AG20443 (cell line): ENCODE data around the gene LAMC2.
A peak's percentile ranks its signal among the peaks of the same experiment; 100 is the strongest.

Experiments
- DNase-seq: peaks from one replicate; pipeline ENCODE4 v3.0.0; 2012; ENCODE audit warnings: low spot score, mixed read lengths

Gene LAMC2

DNA sequence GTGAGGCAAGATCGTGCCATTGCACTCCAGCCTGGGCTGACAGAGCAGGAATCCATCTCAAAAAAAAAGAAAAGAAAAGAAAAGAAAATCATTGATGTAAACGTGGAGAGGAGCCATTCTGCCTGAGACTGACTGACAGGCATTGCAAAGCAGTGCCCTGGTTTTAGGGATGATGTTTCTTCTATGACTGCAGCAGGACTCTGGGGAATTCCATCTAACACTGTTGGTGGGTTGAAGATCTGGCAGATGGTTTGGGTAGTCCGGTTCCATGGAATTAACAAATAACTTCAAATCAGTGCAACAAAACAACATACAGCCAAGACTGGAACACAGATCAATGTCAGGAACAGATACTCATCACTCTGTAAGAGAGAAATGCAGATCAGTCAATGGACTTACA is 17.8 kb upstream of the LAMC2 start:
- DNase-seq: no peak

DNA sequence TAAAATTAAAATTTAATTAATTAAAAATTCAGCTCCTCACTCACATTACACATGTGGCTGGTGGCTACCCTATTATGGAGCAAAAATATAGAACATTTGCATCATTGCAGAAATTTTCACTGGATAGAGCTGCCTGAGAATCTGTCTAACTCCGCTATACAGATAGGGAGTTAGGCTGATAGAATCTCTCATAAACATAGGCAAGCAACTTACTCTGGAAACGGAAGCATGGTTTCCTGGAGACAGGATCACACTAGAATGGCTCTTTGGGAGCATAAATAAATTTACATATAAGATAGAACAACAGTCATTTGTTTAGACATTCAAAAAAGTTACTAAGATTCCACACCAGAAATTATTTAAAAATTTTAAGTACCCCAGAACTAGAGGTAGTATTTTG is 12.2 kb upstream of the LAMC2 start:
- no peak for DNase-seq

DNA sequence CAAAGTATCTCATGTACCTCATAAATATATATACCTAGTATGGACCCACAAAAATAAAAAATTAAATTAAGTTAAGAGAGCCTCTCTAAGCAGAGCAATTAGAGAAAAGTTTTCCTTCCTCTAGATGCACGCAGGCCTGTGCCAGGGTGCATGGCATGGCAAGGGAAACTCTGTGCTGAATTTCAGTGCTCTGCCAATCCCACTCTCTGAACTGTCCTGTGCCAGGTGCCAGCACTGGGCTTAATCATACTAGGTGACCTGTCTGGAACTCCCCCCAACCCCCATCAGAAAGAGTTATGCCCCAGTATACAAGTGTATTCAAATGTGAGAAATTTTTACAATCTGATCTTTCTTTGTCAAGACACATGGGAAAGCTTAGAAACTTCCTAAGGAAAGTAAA is 10.4 kb upstream of the LAMC2 start:
- no peak for DNase-seq

DNA sequence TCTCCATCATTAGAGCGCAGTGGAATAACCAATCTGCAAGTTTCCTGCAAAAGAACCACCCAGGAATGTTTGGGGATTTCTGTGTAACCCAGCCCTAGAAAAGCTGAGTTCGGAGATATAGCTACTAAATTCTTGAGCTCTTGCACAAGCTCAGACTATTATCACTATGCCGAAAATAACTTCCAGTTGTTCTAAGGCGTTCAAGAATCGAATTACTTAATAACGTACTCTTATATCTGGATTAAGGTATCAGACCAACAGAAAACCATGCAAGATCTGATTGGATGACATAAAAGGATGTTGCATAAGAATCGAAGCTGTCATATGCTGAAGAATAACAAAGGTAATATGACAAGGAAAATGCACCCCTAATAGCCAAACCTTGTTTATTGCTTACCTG is 7.5 kb upstream of the LAMC2 start:
- DNase-seq: peak; percentile 48

DNA sequence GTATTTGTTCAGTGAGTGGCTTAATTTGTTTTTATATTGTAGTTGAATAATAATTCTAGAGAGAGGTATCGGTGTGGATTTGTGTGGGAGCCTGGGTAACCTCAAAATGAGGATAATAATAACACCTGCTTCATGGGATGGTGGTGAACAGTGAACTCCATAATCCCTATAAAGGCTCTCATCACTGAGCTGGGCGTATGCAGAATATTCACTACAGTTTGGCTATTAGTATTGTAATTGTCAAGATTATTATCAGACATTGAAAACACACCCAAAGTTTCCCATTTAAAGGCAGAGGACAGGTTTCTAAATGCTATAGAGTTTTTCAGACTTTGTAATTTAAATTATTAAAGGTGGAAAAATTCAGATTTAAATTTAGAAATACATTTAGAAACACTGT is 7.0 kb upstream of the LAMC2 start:
- DNase-seq: no peak

DNA sequence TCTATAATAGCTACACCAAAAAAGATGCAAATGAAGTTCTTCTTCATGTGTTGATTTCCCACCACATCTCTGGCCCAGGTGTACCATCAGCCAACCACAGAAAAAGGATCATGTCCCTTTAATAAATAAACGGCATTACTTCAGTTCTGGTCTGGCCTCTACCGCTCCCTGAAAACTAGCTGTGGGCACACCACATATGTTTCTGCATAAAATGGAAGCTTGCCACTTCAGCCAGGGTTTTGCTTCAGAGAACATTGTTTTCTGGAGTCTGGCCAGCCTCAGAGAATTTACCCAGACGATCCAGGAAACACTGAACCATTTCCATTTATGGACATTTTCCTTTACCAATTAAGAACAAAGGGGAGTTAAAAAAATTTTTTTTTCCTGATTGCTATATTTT is 5.8 kb upstream of the LAMC2 start:
- DNase-seq: peak; percentile 78

DNA sequence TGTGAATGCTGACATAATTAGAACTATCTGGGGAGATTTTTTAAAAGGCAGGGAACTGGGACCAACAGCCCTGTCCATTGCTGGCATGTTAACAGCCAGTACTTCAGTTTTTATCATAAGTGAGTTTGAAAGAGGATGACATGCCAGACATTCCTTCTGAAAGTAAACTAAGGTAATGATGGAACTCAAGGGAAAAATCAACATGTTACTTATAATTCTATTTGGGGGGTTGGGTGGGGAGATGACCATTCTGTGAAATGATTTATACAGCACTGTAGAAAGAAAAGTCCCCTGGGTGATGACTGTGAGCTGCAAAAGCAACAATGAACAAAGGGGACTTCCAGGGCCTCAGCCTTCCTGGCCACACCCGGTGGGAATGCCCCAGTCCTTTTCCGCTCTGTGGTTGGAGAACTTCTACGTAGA is 5.4 kb upstream of the LAMC2 start:
- peak; percentile 85 for DNase-seq

DNA sequence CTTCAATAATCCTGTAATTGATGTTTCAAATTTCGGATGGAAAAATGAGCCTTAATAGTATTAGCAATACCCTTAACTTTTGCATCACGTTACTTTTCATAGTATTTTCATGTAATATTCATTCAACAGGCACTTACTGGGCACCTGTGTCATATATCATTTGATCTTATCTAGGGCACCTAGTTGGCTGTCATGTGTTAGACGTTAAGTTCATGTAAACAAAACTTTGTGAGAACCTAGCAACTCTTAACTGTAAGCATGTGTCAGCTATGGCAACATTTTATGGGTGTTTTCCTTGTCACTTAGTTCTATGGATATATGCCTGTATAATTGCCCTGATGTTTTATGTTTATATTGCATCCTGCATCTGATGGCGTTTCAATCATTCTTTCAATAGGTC is 777 bp downstream of the LAMC2 start:
- no peak for DNase-seq

DNA sequence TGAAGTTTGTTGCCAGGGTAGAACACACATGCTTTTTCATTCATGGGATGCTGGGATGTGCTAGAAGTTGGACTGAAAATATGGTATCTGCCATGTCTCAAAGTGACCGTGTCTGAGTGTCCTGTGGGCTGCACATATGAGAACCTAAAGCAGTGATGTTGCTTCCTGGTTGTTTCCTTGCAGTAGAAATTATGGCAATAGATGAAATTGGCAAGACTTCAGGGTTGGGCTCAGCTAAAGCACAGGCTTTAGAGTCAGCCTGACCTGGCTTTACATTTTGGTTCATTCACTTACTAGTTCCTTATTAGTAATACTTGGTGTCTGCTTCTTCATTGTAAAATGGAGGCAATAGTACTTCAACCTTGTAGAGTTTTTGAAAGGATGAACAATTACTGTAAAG is 2.2 kb downstream of the LAMC2 start:
- DNase-seq: no peak

DNA sequence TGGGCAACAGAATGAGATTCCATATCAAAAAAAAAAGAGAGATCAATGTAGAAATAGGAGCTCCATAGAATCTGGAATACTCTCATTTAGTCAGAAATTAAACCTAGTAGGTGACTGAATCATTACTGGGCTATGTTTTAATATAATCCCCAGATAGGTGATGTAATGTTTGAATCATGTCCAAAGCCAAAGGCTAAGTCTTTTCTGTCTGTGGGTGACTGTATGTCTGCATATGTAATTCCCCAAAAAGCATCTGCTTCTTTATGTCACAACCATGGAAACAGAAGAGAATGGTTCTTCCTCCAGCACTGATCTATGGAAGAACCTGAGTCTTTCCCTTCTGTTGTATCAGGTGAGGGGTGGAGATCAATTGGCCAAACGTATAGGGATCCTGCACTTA is 5.8 kb downstream of the LAMC2 start:
- DNase-seq: peak; percentile 61

DNA sequence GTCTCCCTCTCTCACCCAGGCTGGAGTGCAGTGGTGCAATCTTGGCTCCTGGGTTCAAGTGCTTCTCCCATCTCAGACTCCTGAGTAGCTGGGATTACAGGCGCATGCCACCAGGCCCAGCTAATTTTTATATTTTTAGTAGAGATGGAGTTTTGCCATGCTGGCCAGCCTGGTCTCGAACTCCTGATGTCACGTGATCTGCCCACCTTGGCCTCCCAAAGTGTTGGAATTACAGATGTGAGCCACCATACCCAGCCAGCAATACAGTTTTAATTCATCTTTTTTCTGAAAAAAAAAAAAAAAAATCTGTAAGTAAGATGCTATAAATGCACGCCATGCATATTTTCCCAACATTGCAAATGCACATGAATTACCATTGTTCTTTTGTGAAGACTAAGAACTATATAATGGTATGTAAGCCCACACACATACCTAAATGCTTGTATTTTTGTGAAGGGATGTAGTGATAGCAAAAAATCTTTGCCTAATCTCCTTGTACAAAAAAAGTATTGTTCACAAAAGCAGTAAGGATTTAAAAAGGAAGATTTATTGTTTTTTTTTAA is 8.0 kb downstream of the LAMC2 start:
- DNase-seq: no peak

DNA sequence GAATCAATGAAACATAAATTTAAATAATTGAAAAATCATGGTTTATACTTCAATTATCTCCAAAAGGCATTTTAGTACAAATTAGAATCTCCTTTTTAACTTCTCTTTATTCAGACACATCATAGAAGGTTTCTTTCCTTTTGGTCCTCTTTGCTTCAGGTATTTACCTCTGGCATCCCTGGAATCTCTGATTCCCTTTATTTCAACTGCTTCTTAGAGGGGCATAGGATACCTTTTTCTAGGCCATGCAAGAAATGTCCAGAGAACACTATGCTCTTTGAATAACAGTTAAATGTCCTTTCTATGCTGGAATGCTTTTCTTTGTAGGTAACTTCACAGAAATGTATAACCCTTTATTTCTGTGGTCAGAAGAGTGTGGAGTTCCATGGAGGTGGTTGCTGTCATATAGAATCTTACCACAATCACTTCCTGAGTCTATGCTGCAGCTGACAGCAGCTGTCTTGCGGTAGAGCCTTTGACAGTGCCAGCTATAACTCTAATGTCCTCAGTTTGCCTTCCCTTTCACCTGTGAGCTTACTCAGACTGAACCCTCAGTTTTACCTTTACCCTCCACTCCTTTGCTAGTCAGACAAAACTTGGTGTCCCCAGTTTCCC is 8.6 kb downstream of the LAMC2 start:
- DNase-seq: no peak

DNA sequence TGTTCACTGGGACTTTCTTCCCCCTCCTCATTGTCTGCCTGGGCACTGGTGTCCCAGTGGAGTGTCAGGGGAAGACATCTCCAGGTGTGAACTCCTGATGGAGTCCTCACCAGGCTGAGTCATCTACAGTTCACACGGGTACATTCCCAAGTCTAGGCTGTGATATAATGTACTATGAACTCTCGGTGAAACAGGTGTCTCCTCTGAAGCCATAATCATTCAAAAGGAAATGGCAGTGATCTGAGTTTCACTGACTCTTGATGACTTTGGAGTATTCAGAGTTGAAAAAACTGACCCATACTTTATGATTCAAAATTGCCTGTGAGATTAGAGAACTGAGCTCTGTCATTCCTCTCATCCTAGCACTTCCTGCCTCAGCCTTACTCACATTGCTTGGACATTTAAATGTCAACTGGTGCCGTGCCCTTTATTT is 9.1 kb downstream of the LAMC2 start:
- no peak for DNase-seq

DNA sequence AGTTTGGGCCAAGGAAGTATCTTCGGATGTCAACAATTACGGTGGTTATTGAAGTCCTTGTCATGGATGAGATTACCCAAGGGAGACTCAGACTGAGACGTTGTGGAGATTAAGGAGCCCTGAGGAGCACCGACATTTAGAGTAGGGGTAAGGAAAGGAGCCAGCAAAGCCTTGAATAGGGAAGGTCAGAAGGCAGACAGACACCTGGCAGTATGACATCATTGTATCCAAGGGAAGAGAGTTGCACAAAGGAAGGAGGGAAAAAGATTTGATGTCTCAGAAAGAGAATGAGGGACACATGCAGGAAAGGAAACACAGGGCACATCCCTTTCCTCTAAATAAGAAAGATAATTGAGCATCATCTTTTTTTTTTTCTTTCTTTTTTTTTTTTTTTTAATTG is 11.7 kb downstream of the LAMC2 start:
- DNase-seq: no peak

DNA sequence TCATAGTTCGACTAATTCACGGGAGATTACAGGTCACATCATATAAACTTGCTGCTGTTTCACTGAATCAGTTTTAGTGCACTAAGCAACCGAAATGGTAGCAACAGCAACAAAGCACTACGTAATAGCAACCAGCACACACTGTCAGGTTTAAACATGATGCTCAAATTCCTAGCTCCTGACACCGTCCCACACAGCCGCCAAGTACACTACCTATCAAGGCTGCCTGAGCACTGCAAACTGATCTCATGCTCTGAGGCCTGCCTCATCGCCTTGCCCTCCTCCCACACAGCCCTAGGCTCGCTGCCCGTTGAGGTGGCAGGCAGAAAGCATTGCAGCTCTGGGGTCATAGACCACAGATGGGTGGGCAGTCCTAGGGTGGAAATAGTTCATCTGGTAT is 12.4 kb downstream of the LAMC2 start:
- peak; percentile 50 for DNase-seq

DNA sequence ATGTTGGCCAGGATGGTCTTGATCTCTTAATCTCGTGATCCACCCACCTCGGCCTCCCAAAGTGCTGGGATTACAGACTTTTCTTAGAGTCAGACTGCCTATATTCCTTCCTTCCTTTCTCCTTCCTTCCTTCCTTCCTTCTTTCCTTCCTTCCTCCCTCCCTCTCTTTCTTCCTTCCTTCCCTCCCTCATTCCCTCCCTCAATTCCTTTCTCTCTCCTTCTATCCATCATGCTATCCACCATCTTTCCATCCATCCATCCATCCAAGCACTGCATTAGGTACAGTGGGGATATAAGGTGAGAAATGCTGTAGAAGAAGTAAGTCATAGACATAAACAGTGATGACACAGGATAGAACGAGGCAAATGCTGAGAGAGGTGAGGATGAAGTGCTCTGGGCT is 13.2 kb downstream of the LAMC2 start:
- no peak for DNase-seq

DNA sequence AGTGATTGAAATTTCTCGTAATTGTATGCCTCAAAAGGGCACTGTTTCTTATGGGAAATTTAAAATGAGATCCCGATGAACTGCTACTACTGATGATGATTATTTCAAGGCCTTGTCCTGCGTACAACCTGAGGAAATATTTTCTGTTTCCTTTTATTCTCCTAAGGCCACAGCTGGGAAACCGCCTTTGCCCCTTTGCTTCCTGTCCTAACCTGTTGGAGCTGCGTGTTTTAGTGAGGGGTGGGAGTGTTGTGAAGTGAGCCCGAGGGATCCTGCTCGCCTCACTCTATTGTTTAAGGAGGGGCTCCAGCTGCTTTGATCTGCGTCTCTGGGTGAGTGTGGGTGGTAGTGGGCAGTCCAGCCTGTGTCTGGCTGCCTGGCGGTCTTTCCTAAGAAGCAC is 14.4 kb downstream of the LAMC2 start:
- no peak for DNase-seq

DNA sequence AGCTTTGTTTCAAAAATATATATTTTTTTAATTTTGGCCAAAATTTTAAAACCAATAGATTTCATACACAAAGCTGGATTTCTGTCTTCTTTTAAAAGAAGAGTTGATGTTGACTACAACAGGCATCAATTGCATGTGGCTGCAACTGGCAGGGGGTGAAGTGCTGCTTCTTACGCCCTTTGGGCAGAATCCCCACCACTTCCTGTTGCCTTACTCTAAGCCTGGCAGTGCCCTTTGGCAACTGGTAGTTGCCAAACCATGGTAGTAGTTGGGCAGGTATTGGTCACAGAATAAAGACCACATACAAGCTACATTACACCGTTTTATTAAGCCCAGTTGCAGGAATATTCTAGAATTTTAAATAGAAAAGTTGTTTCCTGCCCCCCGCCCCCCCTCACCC is 17.0 kb downstream of the LAMC2 start:
- no peak for DNase-seq

DNA sequence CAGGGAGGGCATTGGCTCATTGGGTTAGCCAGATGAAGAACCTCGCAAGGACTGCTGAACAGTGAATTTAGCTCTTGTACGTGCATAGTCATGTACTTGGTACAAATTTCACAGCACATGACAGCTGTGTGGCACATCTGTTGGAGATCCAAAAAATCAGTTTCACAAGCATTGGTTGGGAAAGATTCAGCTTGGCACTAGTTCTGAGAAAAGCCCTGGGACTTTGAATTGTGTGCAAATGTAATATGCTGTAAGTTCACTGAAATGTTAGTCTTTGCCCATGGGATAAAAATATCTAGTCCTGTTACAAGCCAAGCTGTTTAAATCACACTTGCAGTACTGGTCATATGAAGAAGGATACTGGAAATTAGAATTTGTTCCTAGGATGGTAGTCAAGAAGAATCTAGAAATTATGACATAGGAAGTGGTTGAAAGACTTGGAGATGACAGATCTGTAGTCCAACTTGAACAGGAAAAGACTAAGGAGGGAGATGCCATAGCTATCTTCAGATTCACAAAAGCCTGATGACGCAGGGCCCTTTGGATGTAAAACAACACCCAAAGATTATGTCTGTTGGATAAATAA is 19.2 kb downstream of the LAMC2 start:
- peak; percentile 58 for DNase-seq

DNA sequence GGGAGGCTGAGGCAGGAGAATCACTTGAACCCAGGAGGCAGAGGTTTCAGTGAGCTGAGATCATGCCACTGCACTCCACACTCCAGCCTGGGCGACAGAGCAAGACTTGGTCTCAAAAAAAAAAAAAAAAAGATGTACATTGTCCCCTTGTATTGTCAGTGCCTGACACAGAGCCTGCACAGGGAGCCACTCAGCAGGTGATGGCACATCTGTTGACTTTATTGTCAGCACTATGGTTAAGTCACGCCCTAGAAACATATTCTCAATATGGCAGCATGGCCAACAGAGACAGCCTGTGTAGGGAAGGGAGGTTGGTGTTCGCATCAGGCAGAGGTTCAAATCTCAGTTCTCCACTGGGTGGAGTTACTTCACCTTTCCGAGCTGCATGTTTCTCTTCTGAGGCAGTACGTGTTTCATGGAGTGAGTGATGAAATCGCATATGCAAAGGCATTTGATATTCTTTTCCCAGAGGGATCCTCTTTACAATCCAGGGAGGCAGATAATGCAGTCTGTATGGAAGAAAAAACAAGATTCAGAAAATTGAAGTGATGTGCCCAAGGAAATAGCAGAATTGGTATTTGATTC is 20.6 kb downstream of the LAMC2 start:
- no peak for DNase-seq

DNA sequence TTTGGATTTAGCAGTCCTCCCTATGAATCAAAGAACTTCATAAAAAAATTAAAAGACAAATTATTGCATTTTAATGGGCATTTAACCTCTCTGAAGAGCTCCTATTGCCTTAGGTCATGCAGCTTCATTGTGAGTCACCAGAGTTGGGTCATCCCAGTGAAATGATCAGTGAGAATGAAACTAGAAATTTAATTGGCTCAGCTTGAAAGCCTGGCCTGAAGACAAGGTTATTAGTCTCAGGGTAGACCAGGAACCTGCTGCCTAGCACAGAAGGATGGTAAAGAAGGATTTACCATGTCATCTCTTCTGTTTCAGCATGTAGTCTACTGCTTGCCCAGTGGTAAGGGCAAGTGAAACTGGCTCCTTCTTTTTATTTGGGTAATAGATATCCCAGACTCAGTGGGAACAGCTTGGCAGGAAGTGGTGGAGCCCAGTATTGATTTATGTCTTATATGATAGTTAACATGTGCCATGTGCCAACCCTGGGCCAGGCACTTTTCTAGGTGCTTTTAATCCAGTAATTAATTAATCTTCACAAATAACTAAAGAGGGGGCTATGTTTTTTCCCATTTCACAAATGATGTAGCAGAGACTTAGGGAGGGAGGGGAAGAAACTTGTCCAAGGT is 23.6 kb downstream of the LAMC2 start:
- peak; percentile 89 for DNase-seq

DNA sequence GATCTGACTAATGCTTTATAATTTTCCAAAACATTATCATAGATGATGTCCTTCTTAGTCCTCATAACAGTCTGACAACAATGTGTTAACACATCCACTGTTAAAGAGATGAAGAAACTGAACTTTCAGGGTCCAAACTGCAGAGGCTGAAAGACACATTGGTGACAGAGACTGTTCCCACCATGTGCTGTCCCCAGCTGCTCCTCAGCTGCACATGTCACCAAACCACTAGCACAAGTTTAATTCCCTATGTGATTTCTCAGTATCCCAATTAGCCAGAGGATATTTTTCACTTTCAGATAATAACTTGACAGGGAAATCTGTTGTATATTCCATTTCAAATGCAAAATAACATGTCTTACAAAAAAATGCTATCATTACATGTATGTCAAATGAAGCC is 24.6 kb downstream of the LAMC2 start:
- DNase-seq: no peak

DNA sequence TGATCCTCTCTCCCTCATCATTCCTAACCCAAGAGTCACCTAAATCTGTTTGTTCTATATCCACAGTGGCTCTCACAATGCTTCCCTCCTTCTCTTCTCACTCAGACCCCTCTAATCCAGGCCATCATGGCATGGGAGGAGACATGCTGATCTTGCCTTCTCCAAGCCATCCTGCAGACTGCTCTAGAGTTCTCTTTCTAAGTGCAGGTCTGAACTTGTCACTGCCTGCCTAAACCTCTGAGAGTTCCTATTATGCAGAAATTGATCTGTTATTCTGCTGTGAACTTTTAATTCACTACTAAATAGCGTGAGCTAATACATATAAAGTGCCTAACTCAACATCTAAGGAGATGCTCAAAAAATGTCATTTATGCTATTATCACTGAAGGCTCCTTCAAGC is 26.8 kb downstream of the LAMC2 start:
- no peak for DNase-seq
